IMR-90 (cell line): ENCODE data around the gene FARP1.

Experiments
- BHLHE40 ChIP-seq: fragments of 150-350 bp; IDR thresholded peaks from 2 replicates; pipeline ENCODE4 v1.6.1; 2016; ENCODE audit warnings: mild to moderate bottlenecking, low read depth, low read length
- CEBPB ChIP-seq: IDR thresholded peaks from 2 replicates; pipeline ENCODE4 v1.6.1; 2012; ENCODE audit warnings: low read depth, low read length, improper control_type of control experiment
- MAFK ChIP-seq: IDR thresholded peaks from 2 replicates; pipeline ENCODE4 v1.6.1; 2012; ENCODE audit warnings: low read depth, low read length, improper control_type of control experiment
- MAZ ChIP-seq: IDR thresholded peaks from 2 replicates; pipeline ENCODE4 v1.6.1; 2012; ENCODE audit warnings: low read depth, mild to moderate bottlenecking, low read length, improper control_type of control experiment, moderate library complexity, borderline replicate concordance
- NFE2L2 ChIP-seq: fragments of 150-350 bp; IDR thresholded peaks from 2 replicates; pipeline ENCODE4 v1.6.1; 2016; ENCODE audit warnings: low read depth, mild to moderate bottlenecking, low read length
- RCOR1 ChIP-seq: IDR thresholded peaks from 2 replicates; pipeline ENCODE4 v1.6.1; 2012; ENCODE audit warnings: mild to moderate bottlenecking, low read length, improper control_type of control experiment; ENCODE audit not compliant: insufficient replicate concordance
- TF ChIP-seq, protein P1 (sequence below): fragments of 150-350 bp; IDR thresholded peaks from 2 replicates; pipeline ENCODE4 v1.6.1; 2017; ENCODE audit warnings: mild to moderate bottlenecking, antibody characterized with exemption, low read length, low read depth
- TF ChIP-seq, protein P2 (sequence below): conservative IDR thresholded peaks from 2 replicates; pipeline ENCODE4 v1.5.1; 2012; ENCODE audit warnings: mild to moderate bottlenecking, low read depth, low read length, improper control_type of control experiment

DNA sequence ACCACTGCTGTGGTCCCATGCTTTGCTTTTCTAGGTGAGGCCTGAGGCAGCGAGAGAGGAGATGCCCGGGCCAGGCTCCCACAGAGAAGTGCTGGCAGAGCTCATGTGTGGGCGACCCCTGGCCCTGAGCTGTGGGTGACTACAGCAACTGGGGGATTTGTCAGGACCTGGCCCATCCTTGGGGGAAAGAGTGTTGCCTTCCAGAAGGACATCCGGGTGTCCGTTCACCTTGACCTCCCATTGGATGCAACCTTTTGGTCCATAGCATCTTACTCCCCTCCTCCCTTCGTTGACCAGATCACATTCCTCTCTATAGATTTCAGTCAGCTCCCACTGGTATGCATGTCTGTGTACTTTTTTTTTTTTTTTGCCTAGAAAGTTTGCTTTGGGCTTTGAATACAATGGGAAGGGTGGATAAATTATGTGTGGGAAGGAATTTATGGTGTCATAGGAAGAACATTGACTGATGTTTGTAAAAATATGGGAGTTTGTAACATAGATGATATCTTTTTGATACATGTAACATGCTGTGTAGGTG is 118.3 kb downstream of the FARP1 start:
- TF ChIP-seq BHLHE40 = no peak
- TF ChIP-seq, protein P1, sequence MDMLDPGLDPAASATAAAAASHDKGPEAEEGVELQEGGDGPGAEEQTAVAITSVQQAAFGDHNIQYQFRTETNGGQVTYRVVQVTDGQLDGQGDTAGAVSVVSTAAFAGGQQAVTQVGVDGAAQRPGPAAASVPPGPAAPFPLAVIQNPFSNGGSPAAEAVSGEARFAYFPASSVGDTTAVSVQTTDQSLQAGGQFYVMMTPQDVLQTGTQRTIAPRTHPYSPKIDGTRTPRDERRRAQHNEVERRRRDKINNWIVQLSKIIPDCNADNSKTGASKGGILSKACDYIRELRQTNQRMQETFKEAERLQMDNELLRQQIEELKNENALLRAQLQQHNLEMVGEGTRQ = no peak
- no peak for TF ChIP-seq RCOR1
- no peak for TF ChIP-seq NFE2L2
- TF ChIP-seq, protein P2, sequence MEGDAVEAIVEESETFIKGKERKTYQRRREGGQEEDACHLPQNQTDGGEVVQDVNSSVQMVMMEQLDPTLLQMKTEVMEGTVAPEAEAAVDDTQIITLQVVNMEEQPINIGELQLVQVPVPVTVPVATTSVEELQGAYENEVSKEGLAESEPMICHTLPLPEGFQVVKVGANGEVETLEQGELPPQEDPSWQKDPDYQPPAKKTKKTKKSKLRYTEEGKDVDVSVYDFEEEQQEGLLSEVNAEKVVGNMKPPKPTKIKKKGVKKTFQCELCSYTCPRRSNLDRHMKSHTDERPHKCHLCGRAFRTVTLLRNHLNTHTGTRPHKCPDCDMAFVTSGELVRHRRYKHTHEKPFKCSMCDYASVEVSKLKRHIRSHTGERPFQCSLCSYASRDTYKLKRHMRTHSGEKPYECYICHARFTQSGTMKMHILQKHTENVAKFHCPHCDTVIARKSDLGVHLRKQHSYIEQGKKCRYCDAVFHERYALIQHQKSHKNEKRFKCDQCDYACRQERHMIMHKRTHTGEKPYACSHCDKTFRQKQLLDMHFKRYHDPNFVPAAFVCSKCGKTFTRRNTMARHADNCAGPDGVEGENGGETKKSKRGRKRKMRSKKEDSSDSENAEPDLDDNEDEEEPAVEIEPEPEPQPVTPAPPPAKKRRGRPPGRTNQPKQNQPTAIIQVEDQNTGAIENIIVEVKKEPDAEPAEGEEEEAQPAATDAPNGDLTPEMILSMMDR = no peak
- no peak for TF ChIP-seq MAFK
- no peak for TF ChIP-seq MAZ
- TF ChIP-seq CEBPB = no peak
